ENCODE results near the gene RBM7. TPM values are rescaled to one million over a fixed set of nuclear protein-coding genes. Genes with fewer than 3 reads are reported as not detected.

The RBM7 gene
- total RNA-seq, 1 donor from 2014 or later = 25.9 TPM

DNA sequence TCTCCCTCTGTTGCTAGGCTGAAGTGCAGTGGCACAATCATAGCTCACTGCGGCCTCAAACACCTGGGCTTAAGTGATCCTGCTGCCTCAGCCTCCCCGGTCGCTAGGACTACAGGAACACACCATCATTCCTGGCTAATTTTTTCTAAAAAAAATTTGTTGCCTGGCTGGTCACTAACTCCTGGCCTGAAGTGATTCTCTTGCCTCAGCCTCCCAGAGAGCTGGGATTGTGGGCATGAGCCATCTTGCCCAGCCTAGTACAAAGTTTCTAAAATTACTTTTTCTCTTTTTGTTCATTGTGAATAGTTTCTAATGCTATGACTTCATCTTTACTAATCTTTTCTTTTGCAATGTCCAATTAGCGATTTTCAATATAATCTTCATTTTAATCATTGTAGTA, 12.5 kb downstream of the RBM7 start:
- H3K4me3 Mint-ChIP-seq = no peak overlapping the region

DNA sequence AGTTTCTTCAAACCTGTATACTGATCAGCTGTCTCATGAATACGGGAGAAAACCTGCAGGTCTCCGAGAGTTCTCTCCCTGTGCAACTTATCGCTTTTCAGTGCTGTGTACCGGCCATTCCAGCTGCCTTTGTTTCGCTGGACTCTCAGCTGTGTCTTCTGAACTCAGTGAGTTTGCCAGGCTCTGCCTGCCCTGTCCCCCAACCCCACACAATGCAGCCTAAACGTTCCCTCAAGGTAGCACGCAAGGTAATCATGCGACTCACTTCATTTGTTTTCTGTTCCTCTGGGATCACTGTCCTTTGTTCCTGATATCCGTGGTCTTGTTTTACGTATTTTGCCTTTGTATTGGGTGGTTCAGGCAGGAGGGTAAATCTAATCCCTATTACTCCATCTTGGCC, 13.5 kb downstream of the RBM7 start:
- Mint-ChIP-seq H3K27ac (ENCODE audit: unreplicated experiment) (no peak overlapping the region), H3K36me3 (ENCODE audit: low read depth) (peaks cover 15% of the 10 kb centered on the region), H3K4me1 (no peaks in the 10 kb centered on the region), H3K4me3 (no peak overlapping the region), H3K27me3 (ENCODE audit: low read depth) (no peaks in the 10 kb centered on the region), H3K9me3 (no peaks in the 10 kb centered on the region)
- DNase-seq (ENCODE audit: low read depth, low spot score) = no peak
- TF ChIP-seq, protein P1, sequence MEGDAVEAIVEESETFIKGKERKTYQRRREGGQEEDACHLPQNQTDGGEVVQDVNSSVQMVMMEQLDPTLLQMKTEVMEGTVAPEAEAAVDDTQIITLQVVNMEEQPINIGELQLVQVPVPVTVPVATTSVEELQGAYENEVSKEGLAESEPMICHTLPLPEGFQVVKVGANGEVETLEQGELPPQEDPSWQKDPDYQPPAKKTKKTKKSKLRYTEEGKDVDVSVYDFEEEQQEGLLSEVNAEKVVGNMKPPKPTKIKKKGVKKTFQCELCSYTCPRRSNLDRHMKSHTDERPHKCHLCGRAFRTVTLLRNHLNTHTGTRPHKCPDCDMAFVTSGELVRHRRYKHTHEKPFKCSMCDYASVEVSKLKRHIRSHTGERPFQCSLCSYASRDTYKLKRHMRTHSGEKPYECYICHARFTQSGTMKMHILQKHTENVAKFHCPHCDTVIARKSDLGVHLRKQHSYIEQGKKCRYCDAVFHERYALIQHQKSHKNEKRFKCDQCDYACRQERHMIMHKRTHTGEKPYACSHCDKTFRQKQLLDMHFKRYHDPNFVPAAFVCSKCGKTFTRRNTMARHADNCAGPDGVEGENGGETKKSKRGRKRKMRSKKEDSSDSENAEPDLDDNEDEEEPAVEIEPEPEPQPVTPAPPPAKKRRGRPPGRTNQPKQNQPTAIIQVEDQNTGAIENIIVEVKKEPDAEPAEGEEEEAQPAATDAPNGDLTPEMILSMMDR (conservative IDR thresholded peaks at IDR 0.05) = no peak

More for the DNA sequence above, 12.5 kb downstream of the RBM7 start:
- TF ChIP-seq, protein P1 (conservative IDR thresholded peaks at IDR 0.05) = no peak
- no peaks in the 10 kb centered on the region for H3K27me3 Mint-ChIP-seq (ENCODE audit: low read depth)
- H3K9me3 Mint-ChIP-seq = no peaks in the 10 kb centered on the region
- no peak overlapping the region for H3K27ac Mint-ChIP-seq (ENCODE audit: unreplicated experiment)
- peaks cover 15% of the 10 kb centered on the region for H3K36me3 Mint-ChIP-seq (ENCODE audit: low read depth)
- no peak for DNase-seq (ENCODE audit: low read depth, low spot score)
- H3K4me1 Mint-ChIP-seq = no peaks in the 10 kb centered on the region

DNA sequence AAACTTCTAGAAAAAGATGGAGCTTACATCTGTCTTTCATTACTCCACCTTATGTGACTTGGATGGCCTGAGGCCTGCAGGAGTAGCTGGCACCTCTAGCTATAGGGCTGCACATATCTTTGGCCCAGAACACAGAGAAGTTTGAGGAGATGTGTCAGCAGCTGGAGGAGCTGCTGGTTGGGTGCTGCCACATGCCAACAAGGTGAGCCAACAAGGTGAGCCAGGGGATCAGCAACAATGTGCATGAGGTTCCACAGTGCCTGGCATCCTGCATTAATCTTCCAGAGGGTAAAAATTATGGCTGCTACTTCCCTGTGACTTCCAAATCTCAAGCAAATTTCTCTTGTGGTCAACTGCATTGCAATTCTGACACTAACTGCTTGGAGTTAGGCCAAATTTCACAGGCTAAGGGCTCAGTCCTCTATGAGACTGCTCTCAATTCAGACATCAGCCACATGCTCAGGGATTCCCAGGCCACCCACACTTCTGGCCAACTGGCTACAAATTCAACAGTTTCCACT, 16.0 kb downstream of the RBM7 start:
- TF ChIP-seq, protein P1 (conservative IDR thresholded peaks at IDR 0.05) = no peak
- no peak overlapping the region for H3K27ac Mint-ChIP-seq (ENCODE audit: unreplicated experiment)
- peaks cover 13% of the 10 kb centered on the region for H3K36me3 Mint-ChIP-seq (ENCODE audit: low read depth)
- DNase-seq (ENCODE audit: low read depth, low spot score) = no peak
- H3K27me3 Mint-ChIP-seq (ENCODE audit: low read depth) = no peaks in the 10 kb centered on the region
- no peaks in the 10 kb centered on the region for H3K4me1 Mint-ChIP-seq
- no peak overlapping the region for H3K4me3 Mint-ChIP-seq
- H3K9me3 Mint-ChIP-seq = no peaks in the 10 kb centered on the region

DNA sequence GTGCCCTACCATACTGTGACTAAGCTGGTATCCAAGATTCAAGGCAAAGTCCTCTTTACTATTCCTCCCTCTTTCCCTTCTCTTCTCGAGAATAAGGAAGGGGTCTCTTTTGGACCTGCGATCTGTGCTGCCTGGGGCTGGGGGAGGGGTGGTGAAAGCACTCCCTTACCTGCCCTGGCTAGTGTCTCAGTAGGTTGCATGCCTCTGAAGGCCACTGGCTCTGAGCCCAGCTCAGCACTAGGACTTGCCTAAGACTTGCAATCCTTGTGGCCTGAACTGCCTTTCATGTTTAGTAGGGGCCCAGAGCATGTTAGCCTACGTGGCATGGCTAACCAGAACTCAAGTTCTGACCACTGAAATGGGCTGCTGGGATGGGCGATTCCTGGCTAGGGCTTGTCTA, 25.8 kb downstream of the RBM7 start:
- Mint-ChIP-seq H3K4me1 (peaks cover 7% of the 10 kb centered on the region), H3K27me3 (ENCODE audit: low read depth) (no peaks in the 10 kb centered on the region), H3K9me3 (peaks cover 12% of the 10 kb centered on the region), H3K36me3 (ENCODE audit: low read depth) (peaks cover 11% of the 10 kb centered on the region), H3K27ac (ENCODE audit: unreplicated experiment) (no peak overlapping the region), H3K4me3 (no peak overlapping the region)
- TF ChIP-seq, protein P1 (conservative IDR thresholded peaks at IDR 0.05) = no peak
- DNase-seq (ENCODE audit: low read depth, low spot score) = no peak

DNA sequence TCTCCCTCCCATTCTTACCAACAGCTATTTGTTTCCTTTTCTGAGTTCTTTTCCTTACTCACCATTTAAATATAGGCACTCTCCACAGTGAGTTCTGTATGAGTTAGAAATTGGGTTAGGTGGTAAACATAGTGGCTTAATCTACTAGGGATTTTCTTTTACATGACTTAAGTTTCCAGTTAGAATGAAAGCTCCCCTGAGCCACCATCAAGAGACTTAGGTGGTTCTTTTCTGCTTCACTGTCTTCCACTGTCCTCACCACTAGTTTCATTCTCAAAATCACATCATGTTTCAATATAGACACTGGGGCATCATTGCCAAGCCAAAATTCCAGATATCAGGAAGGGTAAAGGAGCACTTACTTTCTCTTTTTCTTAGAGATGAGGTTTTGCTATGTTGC, 29.8 kb downstream of the RBM7 start:
- no peak overlapping the region for H3K4me3 Mint-ChIP-seq
- TF ChIP-seq, protein P1 (conservative IDR thresholded peaks at IDR 0.05) = no peak

More for the DNA sequence above, 29.8 kb downstream of the RBM7 start:
- no peak for DNase-seq (ENCODE audit: low read depth, low spot score)
- Mint-ChIP-seq H3K36me3 (ENCODE audit: low read depth) (no peaks in the 10 kb centered on the region), H3K27ac (ENCODE audit: unreplicated experiment) (peak overlapping the region; percentile 0), H3K4me1 (peaks cover 7% of the 10 kb centered on the region), H3K27me3 (ENCODE audit: low read depth) (no peaks in the 10 kb centered on the region), H3K9me3 (no peaks in the 10 kb centered on the region)

Data from neural crest cell (in vitro differentiated cells).